Esophagus squamous epithelium (tissue), 4 donors: ENCODE data around the gene DEFB124.

ENCODE experiments used
- POLR2A ChIP-seq, 4 donors: fragments of 450-650 bp; IDR thresholded peaks; one replicate each; pipeline ENCODE4 v1.6.1; 2017; ENCODE audit warnings: antibody characterized with exemption in 4 of 4, mild to moderate bottlenecking in 4 of 4, moderate library complexity in 3 of 4
- TF ChIP-seq, protein P1 (sequence below), 6 experiments: fragments of 450-650 bp in 4 of 6; fragments of 200-600 bp in 2 of 6; sonication (generic) in 2 of 6; IDR thresholded peaks; one replicate each; pipeline ENCODE4 v1.5.1; 2016 to 2019; ENCODE audit warnings: antibody characterized with exemption in 6 of 6, mild to moderate bottlenecking in 4 of 6, moderate library complexity in 4 of 6

DNA sequence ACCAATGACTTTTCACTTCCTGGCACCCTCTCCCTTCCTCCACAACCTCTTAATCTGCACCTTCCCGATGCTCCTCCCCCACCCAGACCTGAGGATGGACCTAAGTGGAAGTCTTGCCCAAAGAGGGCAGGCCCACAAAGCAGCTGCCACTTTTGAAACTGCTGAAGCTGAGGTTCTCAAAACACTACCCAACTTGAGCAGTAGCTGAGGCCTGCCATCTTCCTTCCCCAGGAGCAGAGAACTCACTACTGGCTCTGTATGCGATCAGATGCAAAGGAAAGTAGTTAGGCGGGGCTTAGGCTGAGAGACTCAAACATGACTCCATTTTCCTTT is 40.8 kb upstream of the DEFB124 start:
- no peak for TF ChIP-seq POLR2A (IDR thresholded peaks at IDR 0.05)
- TF ChIP-seq, protein P1, sequence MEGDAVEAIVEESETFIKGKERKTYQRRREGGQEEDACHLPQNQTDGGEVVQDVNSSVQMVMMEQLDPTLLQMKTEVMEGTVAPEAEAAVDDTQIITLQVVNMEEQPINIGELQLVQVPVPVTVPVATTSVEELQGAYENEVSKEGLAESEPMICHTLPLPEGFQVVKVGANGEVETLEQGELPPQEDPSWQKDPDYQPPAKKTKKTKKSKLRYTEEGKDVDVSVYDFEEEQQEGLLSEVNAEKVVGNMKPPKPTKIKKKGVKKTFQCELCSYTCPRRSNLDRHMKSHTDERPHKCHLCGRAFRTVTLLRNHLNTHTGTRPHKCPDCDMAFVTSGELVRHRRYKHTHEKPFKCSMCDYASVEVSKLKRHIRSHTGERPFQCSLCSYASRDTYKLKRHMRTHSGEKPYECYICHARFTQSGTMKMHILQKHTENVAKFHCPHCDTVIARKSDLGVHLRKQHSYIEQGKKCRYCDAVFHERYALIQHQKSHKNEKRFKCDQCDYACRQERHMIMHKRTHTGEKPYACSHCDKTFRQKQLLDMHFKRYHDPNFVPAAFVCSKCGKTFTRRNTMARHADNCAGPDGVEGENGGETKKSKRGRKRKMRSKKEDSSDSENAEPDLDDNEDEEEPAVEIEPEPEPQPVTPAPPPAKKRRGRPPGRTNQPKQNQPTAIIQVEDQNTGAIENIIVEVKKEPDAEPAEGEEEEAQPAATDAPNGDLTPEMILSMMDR (IDR thresholded peaks at IDR 0.05), result no peak
